ENCODE data around the gene ASB6. TPM values are rescaled to one million over a fixed set of nuclear protein-coding genes. Genes with fewer than 3 reads are reported as not detected.
"Not testable (repeated sequence)": the region's sequence is repeated elsewhere in the genome, so short reads cannot be mapped to it uniquely, and the experiment has no call there.

ASB6 gene
- total RNA-seq, 5 donors from 2014 or later (not counting 1 experiment from before 2014, with no cell fraction given), result 28.3 to 35.2 (median 30.8) TPM

- H3K27ac Mint-ChIP-seq, result not testable (repeated sequence)
- WGBS (ENCODE audit: insufficient coverage), result 85% methylated on average over 10 of the region's 10 CpGs
- H3K4me1 Mint-ChIP-seq, result peaks cover 8 to 23% (median 14%) of the 10 kb centered on the region in 3 donors
Observed at GRCh38 chr9:129592790-129593189, 49.2 kb downstream of the ASB6 start.

DNA sequence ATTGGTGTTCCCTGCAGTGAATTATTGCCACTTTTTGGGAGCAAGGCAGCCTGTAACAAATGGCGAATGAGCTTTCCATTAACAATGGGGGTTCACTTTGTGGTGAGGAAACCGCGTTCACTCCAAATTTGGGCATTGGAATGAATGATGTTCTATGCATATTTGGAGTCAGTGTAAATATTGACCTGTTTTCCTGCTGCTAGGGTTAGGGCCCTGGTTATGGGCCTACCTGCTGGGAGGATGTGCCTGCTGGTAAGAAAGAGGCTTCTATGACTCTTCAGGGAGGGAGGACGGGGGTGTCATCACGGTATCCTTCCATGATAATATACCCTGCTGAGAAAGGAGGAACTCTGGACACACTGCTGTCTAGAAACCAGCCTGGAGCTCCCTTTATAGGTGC lies 50.0 kb downstream of the ASB6 start:
- 85% methylated on average over 5 of the region's 5 CpGs for WGBS (ENCODE audit: insufficient coverage)
- Mint-ChIP-seq H3K27me3 (peaks cover 6 to 7% of the 10 kb centered on the region in 2 donors), H3K36me3 (no peaks in the 10 kb centered on the region), H3K9me3 (no peaks in the 10 kb centered on the region), H3K27ac (no peak overlapping the region), H3K4me1 (peaks cover 12 to 23% (median 15%) of the 10 kb centered on the region in 3 donors), H3K4me3 (no peak overlapping the region)
- Histone ChIP-seq H3K27ac (ENCODE audit: low read length) (no peak overlapping the region), H3K4me3 (ENCODE audit: control insufficient read depth in 1 of 2, extremely low read depth in 1 of 2, low read length in 1 of 2) (no peak overlapping the region), H3K27me3 (replicated peaks in 1 of 2; ENCODE audit: control insufficient read depth in 2 of 2, extremely low read depth in 1 of 2, insufficient read depth in 2 of 2, low read length in 1 of 2) (peaks cover 0 to 12% of the 10 kb centered on the region in 2 experiments), H3K36me3 (ENCODE audit: control insufficient read depth in 2 of 2, extremely low read depth in 1 of 2, insufficient read depth in 1 of 2, low read length in 1 of 2) (peaks cover 0 to 2% of the 10 kb centered on the region in 2 donors), H3K4me1 (ENCODE audit: control insufficient read depth in 1 of 2, extremely low read depth in 1 of 2, insufficient read depth in 2 of 2, low read length in 2 of 2) (peaks cover 7 to 19% of the 10 kb centered on the region in 2 experiments), H3K9me3 (no peaks in the 10 kb centered on the region)
- DNase-seq (no peak), ATAC-seq (replicated peaks in 1 of 4) (no peak)
- ChIA-PET CTCF (no interaction called here), POLR2A (interaction anchor here in 1 of 2 donors (0.5 kb wide), 1 partner anchor 847 kb away, joined by 6 read pairs; no protein-coding TSS in a partner anchor)

More at GRCh38 chr9:129592790-129593189, 49.2 kb downstream of the ASB6 start:
- H3K4me3 Mint-ChIP-seq; ATAC-seq (replicated peaks in 1 of 4); H3K27ac ChIP-seq (ENCODE audit: low read length); DNase-seq; H3K9me3 Mint-ChIP-seq; H3K36me3 Mint-ChIP-seq; H3K27me3 Mint-ChIP-seq; H3K9me3 ChIP-seq; H3K36me3 ChIP-seq (ENCODE audit: control insufficient read depth in 2 of 2, extremely low read depth in 1 of 2, insufficient read depth in 1 of 2, low read length in 1 of 2); CTCF ChIA-PET; H3K4me3 ChIP-seq (ENCODE audit: control insufficient read depth in 1 of 2, extremely low read depth in 1 of 2, low read length in 1 of 2): not testable (repeated sequence)
- H3K27me3 ChIP-seq (replicated peaks in 1 of 2; ENCODE audit: control insufficient read depth in 2 of 2, extremely low read depth in 1 of 2, insufficient read depth in 2 of 2, low read length in 1 of 2), result peaks cover 0 to 17% of the 10 kb centered on the region in 2 experiments
- POLR2A ChIA-PET, result interaction anchor here in 1 of 2 donors (0.6 kb wide), 1 partner anchor 255 kb away, joined by 17 read pairs; no protein-coding TSS in a partner anchor
- peaks cover under 1 to 20% of the 10 kb centered on the region in 2 experiments for H3K4me1 ChIP-seq (ENCODE audit: control insufficient read depth in 1 of 2, extremely low read depth in 1 of 2, insufficient read depth in 2 of 2, low read length in 2 of 2)

GRCh38 chr9:129590466-129590865 lies 51.5 kb downstream of the ASB6 start:
- no peak overlapping the region for H3K27ac ChIP-seq (ENCODE audit: low read length)
- POLR2A ChIA-PET, result no interaction called here
- peaks cover 15 to 21% of the 10 kb centered on the region in 2 experiments for H3K4me1 ChIP-seq (ENCODE audit: control insufficient read depth in 1 of 2, extremely low read depth in 1 of 2, insufficient read depth in 2 of 2, low read length in 2 of 2)
- peaks cover 0 to 6% of the 10 kb centered on the region in 2 experiments for H3K27me3 ChIP-seq (replicated peaks in 1 of 2; ENCODE audit: control insufficient read depth in 2 of 2, extremely low read depth in 1 of 2, insufficient read depth in 2 of 2, low read length in 1 of 2)
- Mint-ChIP-seq H3K4me3 (no peak overlapping the region), H3K36me3 (no peaks in the 10 kb centered on the region), H3K27ac (peak overlapping the region in 1 of 2 donors; percentile 50), H3K4me1 (peaks cover 2 to 17% (median 14%) of the 10 kb centered on the region in 3 donors), H3K27me3 (peaks cover 6 to 7% of the 10 kb centered on the region in 2 donors), H3K9me3 (no peaks in the 10 kb centered on the region)
- no peak for ATAC-seq (replicated peaks in 1 of 4)
- no peaks in the 10 kb centered on the region for H3K9me3 ChIP-seq
- no peak for DNase-seq
- WGBS (ENCODE audit: insufficient coverage), result 78% methylated on average over 6 of the region's 6 CpGs
- peaks cover 0 to 2% of the 10 kb centered on the region in 2 donors for H3K36me3 ChIP-seq (ENCODE audit: control insufficient read depth in 2 of 2, extremely low read depth in 1 of 2, insufficient read depth in 1 of 2, low read length in 1 of 2)
- H3K4me3 ChIP-seq (ENCODE audit: control insufficient read depth in 1 of 2, extremely low read depth in 1 of 2, low read length in 1 of 2), result no peak overlapping the region
- CTCF ChIA-PET, result interaction anchor here in 1 of 2 donors (0.6 kb wide), 1 partner anchor 431 kb away, joined by 3 read pairs; no protein-coding TSS in a partner anchor

GRCh38 chr9:129587487-129588262 lies 54.3 kb downstream of the ASB6 start:
- DNase-seq (no peak), ATAC-seq (replicated peaks in 1 of 4) (no peak)
- Histone ChIP-seq H3K4me3 (ENCODE audit: control insufficient read depth in 1 of 2, extremely low read depth in 1 of 2, low read length in 1 of 2) (no peak overlapping the region), H3K9me3 (no peaks in the 10 kb centered on the region), H3K36me3 (ENCODE audit: control insufficient read depth in 2 of 2, extremely low read depth in 1 of 2, insufficient read depth in 1 of 2, low read length in 1 of 2) (peaks cover 0 to 2% of the 10 kb centered on the region in 2 donors), H3K4me1 (ENCODE audit: control insufficient read depth in 1 of 2, extremely low read depth in 1 of 2, insufficient read depth in 2 of 2, low read length in 2 of 2) (peaks cover 26 to 45% of the 10 kb centered on the region in 2 experiments), H3K27me3 (replicated peaks in 1 of 2; ENCODE audit: control insufficient read depth in 2 of 2, extremely low read depth in 1 of 2, insufficient read depth in 2 of 2, low read length in 1 of 2) (no peaks in the 10 kb centered on the region), H3K27ac (ENCODE audit: low read length) (no peak overlapping the region)
- Mint-ChIP-seq H3K27me3 (peaks cover 6 to 7% of the 10 kb centered on the region in 2 donors), H3K9me3 (no peaks in the 10 kb centered on the region), H3K27ac (peak overlapping the region in 1 of 2 donors; percentile 85), H3K4me1 (peaks cover 13 to 34% (median 18%) of the 10 kb centered on the region in 3 donors), H3K4me3 (no peak overlapping the region), H3K36me3 (no peaks in the 10 kb centered on the region)
- 79% methylated on average over 9 of the region's 23 CpGs for WGBS (ENCODE audit: insufficient coverage)
- ChIA-PET POLR2A (no interaction called here), CTCF (no interaction called here)

DNA sequence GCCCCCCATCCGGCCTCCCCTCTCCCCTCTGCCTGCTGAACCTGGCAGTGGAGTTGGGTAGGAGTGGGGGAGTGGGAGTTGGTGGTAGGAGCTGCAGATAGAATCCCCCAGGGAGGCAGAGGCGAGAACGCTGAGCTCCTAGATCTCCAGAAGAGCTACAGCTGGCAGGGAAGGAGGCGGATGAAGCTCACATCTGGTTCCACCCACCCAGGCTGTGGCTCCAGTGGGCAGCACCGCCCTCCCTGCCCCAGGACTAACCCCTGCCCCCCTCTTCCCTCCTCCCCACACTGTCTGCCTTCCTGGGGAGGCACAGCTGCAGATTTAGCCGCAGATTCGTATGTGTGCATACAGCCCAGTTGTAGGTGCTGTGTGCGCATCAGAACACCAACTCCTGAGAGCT lies 55.3 kb downstream of the ASB6 start:
- DNase-seq, result peak in 7 of 35 experiments; percentile 23 to 46 (median 35)
- Mint-ChIP-seq H3K27me3 (peaks cover 6 to 7% of the 10 kb centered on the region in 2 donors), H3K4me1 (peaks cover 13 to 42% (median 27%) of the 10 kb centered on the region in 3 donors), H3K4me3 (no peak overlapping the region), H3K36me3 (no peaks in the 10 kb centered on the region), H3K27ac (peak overlapping the region in 1 of 2 donors; percentile 85), H3K9me3 (no peaks in the 10 kb centered on the region)
- 73% methylated on average over 7 of the region's 8 CpGs for WGBS (ENCODE audit: insufficient coverage)
- peak overlapping the region; percentile 24 for H3K27ac ChIP-seq (ENCODE audit: low read length)
- CTCF ChIA-PET, result no interaction called here
- peak in 3 of 4 experiments; percentile 55 to 64 (median 60) for ATAC-seq (replicated peaks in 1 of 4)
- POLR2A ChIA-PET, result no interaction called here
- H3K36me3 ChIP-seq (ENCODE audit: control insufficient read depth in 2 of 2, extremely low read depth in 1 of 2, insufficient read depth in 1 of 2, low read length in 1 of 2), result peaks cover 0 to 2% of the 10 kb centered on the region in 2 donors
- peaks cover 26 to 49% of the 10 kb centered on the region in 2 experiments for H3K4me1 ChIP-seq (ENCODE audit: control insufficient read depth in 1 of 2, extremely low read depth in 1 of 2, insufficient read depth in 2 of 2, low read length in 2 of 2)
- no peaks in the 10 kb centered on the region for H3K27me3 ChIP-seq (replicated peaks in 1 of 2; ENCODE audit: control insufficient read depth in 2 of 2, extremely low read depth in 1 of 2, insufficient read depth in 2 of 2, low read length in 1 of 2)
- no peak overlapping the region for H3K4me3 ChIP-seq (ENCODE audit: control insufficient read depth in 1 of 2, extremely low read depth in 1 of 2, low read length in 1 of 2)
- no peaks in the 10 kb centered on the region for H3K9me3 ChIP-seq

DNA sequence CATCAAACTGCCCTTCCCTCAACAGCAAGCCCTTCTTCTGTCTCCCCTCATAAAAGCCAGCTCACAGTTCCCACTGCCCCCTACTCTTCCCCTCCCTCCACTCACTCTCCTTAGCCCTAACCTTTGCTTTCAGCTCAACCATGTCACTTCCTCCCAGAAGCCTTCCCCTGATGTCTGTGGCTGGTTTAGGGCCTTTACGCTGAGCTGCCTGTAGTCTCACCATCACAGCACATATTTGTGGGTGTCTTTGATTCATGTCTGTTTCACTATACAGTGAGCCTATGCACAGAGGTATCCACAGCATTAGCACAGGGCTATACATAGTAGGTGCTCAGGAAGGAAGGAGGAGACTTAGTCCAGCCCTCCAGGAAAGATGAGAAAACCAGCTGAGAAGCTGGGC lies 55.7 kb downstream of the ASB6 start:
- peaks cover 26 to 52% of the 10 kb centered on the region in 2 experiments for H3K4me1 ChIP-seq (ENCODE audit: control insufficient read depth in 1 of 2, extremely low read depth in 1 of 2, insufficient read depth in 2 of 2, low read length in 2 of 2)
- Mint-ChIP-seq H3K4me1 (peaks cover 13 to 43% (median 29%) of the 10 kb centered on the region in 3 donors), H3K4me3 (no peak overlapping the region), H3K27ac (peak overlapping the region in 1 of 2 donors; percentile 85), H3K36me3 (no peaks in the 10 kb centered on the region), H3K27me3 (peaks cover 6 to 7% of the 10 kb centered on the region in 2 donors), H3K9me3 (no peaks in the 10 kb centered on the region)
- H3K27me3 ChIP-seq (replicated peaks in 1 of 2; ENCODE audit: control insufficient read depth in 2 of 2, extremely low read depth in 1 of 2, insufficient read depth in 2 of 2, low read length in 1 of 2), result no peaks in the 10 kb centered on the region
- POLR2A ChIA-PET, result no interaction called here
- H3K36me3 ChIP-seq (ENCODE audit: control insufficient read depth in 2 of 2, extremely low read depth in 1 of 2, insufficient read depth in 1 of 2, low read length in 1 of 2), result peaks cover 0 to 2% of the 10 kb centered on the region in 2 donors
- CTCF ChIA-PET, result no interaction called here
- ATAC-seq (replicated peaks in 1 of 4) (peak in 3 of 4 experiments; percentile 34 to 61 (median 44)), DNase-seq (peak in 1 of 35 experiments; percentile 51)
- H3K27ac ChIP-seq (ENCODE audit: low read length), result peak overlapping the region; percentile 24
- no CpG with 5 or more reads among the region's 1 CpG for WGBS (ENCODE audit: insufficient coverage)
- H3K4me3 ChIP-seq (ENCODE audit: control insufficient read depth in 1 of 2, extremely low read depth in 1 of 2, low read length in 1 of 2), result no peak overlapping the region
- H3K9me3 ChIP-seq, result no peaks in the 10 kb centered on the region

Measured in T-cell (primary cell).